Astrocyte (in vitro differentiated cells and primary cell): Measurements from ENCODE around the gene DMXL1.
"Not testable (repeated sequence)": the region's sequence is repeated elsewhere in the genome, so short reads cannot be mapped to it uniquely, and the experiment has no call there.

Experiments used
- EZH2 ChIP-seq: IDR thresholded peaks from 2 replicates; pipeline ENCODE4 v1.6.1; 2012; ENCODE audit warnings: mild to moderate bottlenecking, low read length, inconsistent platforms; ENCODE audit not compliant: insufficient read depth
- TF ChIP-seq, protein P1 (sequence below): IDR thresholded peaks from 2 replicates; pipeline ENCODE4 v1.5.1; 2011; ENCODE audit warnings: low read depth, mild to moderate bottlenecking, inconsistent platforms, low read length, moderate library complexity; ENCODE audit not compliant: insufficient read depth

DNA sequence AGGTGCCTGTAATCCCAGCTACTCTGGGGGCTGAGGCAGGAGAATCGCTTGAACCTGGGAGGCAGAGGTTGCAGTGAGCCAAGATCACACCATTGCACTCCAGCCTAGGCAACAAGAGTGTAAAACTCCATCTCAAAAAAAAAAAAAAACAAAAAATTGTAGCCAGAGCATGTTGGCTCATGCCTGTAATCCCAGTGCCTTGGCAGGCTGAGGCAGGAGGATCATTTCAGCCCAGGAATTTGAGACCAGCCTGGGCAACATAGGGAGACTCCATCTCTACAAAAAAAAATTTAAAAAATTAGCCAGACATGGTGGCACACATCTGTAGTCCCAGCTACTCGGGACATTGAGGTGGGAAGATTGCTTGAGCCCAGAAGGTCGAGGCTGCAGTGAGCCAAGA lies 168.9 kb downstream of the DMXL1 start:
- TF ChIP-seq, protein P1, sequence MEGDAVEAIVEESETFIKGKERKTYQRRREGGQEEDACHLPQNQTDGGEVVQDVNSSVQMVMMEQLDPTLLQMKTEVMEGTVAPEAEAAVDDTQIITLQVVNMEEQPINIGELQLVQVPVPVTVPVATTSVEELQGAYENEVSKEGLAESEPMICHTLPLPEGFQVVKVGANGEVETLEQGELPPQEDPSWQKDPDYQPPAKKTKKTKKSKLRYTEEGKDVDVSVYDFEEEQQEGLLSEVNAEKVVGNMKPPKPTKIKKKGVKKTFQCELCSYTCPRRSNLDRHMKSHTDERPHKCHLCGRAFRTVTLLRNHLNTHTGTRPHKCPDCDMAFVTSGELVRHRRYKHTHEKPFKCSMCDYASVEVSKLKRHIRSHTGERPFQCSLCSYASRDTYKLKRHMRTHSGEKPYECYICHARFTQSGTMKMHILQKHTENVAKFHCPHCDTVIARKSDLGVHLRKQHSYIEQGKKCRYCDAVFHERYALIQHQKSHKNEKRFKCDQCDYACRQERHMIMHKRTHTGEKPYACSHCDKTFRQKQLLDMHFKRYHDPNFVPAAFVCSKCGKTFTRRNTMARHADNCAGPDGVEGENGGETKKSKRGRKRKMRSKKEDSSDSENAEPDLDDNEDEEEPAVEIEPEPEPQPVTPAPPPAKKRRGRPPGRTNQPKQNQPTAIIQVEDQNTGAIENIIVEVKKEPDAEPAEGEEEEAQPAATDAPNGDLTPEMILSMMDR, result not testable (repeated sequence)
- TF ChIP-seq EZH2, result not testable (repeated sequence)
